GM12878 (cell line): ENCODE data around the gene STK4. TPM values are rescaled to one million over a fixed set of nuclear protein-coding genes. Genes with fewer than 3 reads are reported as not detected.

Experiments used
- ATAC-seq: fragments of 200-7000 bp; cut with Tn5 transposase; 3 replicates; pipeline ENCODE4 v1.9.1; 2020; ENCODE audit warnings: mild to moderate bottlenecking, moderate library complexity
- BruUV-seq: library from RNA; stranded (reverse); fragments of 400-500 nt; replicated peaks from 2 replicates; lab custom pipeline; 2021; lab: Mats Ljungman, UMichigan
- CTCF ChIA-PET: fragments of 300-600 bp; sonication (Branson Sonifier 250); formaldehyde crosslinking; extraction: SDS; loops from one replicate; lab custom pipeline; 2021; ENCODE audit warnings: inconsistent platforms; lab: Yijun Ruan, JAX
- POLR2A ChIA-PET: fragments of 350-600 bp; formaldehyde crosslinking; extraction: SDS; loops from one replicate; lab custom pipeline; 2021; ENCODE audit warnings: inconsistent platforms; lab: Charles Lee
- RAD21 ChIA-PET: fragments of 300-600 bp; sonication (Branson Sonifier 250); formaldehyde crosslinking; loops from one replicate; lab custom pipeline; 2023; ENCODE audit warnings: antibody characterized with exemption; ENCODE audit not compliant: unreplicated experiment; lab: Charles Lee
- SMC1A ChIA-PET: fragments of 300-600 bp; sonication (Branson Sonifier 250); formaldehyde crosslinking; loops from one replicate; lab custom pipeline; 2023; ENCODE audit not compliant: unreplicated experiment, uncharacterized antibody; lab: Charles Lee
- DNase-seq: peaks from one replicate; pipeline ENCODE4 v3.0.0-alpha.2; 2011; ENCODE audit warnings: low read depth, low spot score
- FAIRE-seq: peaks from 3 replicates; lab custom pipeline; 2011; peaks lifted over from hg19 to GRCh38; lab: Jason Lieb, UNC
- H2AFZ ChIP-seq: 2 replicates; pipeline ENCODE4 v1.6.0; 2011; ENCODE audit warnings: low read depth, low read length, control low read depth; ENCODE audit not compliant: control insufficient read depth
- H3K27ac ChIP-seq: 2 replicates; pipeline ENCODE4 v1.5.1; 2011; ENCODE audit warnings: control low read depth; ENCODE audit not compliant: control insufficient read depth, insufficient read depth
- H3K27me3 ChIP-seq, 2 experiments: replicated peaks in 1 of 2; 2 replicates each; pipeline versions ENCODE4 v1.6.0 to v1.6.1; 2011; ENCODE audit warnings: low read length in 1 of 2; ENCODE audit not compliant: control insufficient read depth in 2 of 2, insufficient read depth in 2 of 2
- H3K36me3 ChIP-seq, 2 experiments: 2 replicates each; pipeline ENCODE4 v1.5.1; 2011; ENCODE audit warnings: low read length in 1 of 2; ENCODE audit not compliant: control insufficient read depth in 2 of 2, insufficient read depth in 2 of 2
- H3K4me1 ChIP-seq: 2 replicates; pipeline ENCODE4 v1.6.1; 2011; ENCODE audit warnings: mild to moderate bottlenecking, low read length, moderate library complexity, mixed read lengths; ENCODE audit not compliant: control insufficient read depth, insufficient read depth
- H3K4me2 ChIP-seq: 2 replicates; pipeline ENCODE4 v1.6.0; 2011; ENCODE audit warnings: control low read depth; ENCODE audit not compliant: control insufficient read depth, insufficient read depth
- H3K4me3 ChIP-seq: fragments of 200-600 bp; sonication (generic); 2 replicates; pipeline ENCODE4 v1.5.1; 2016
- H3K79me2 ChIP-seq: 2 replicates; pipeline ENCODE4 v1.6.0; 2011; ENCODE audit warnings: low read length; ENCODE audit not compliant: control insufficient read depth, insufficient read depth
- H3K9ac ChIP-seq: 2 replicates; pipeline ENCODE4 v1.8.0; 2011; ENCODE audit warnings: low read length, control low read depth, mixed read lengths; ENCODE audit not compliant: control insufficient read depth, insufficient read depth
- H3K9me3 ChIP-seq: replicated peaks from 3 replicates; pipeline ENCODE4 v1.5.1; 2011; ENCODE audit warnings: mild to moderate bottlenecking, low read length; ENCODE audit not compliant: control insufficient read depth, insufficient read depth
- H4K20me1 ChIP-seq: 2 replicates; pipeline ENCODE4 v1.6.0; 2011; ENCODE audit not compliant: control insufficient read depth, insufficient read depth
- NFYA ChIP-seq: IDR thresholded peaks from 2 replicates; pipeline ENCODE4 v1.6.1; 2011; ENCODE audit warnings: low read depth, mild to moderate bottlenecking, low read length, improper control_type of control experiment, borderline replicate concordance
- NFYB ChIP-seq: IDR thresholded peaks from 2 replicates; pipeline ENCODE4 v1.6.1; 2011; ENCODE audit warnings: low read depth, mild to moderate bottlenecking, low read length, improper control_type of control experiment, moderate library complexity; ENCODE audit not compliant: insufficient read depth
- NR2C2 ChIP-seq: IDR thresholded peaks from 2 replicates; pipeline ENCODE4 v1.6.1; 2011; ENCODE audit warnings: borderline replicate concordance, low read depth; ENCODE audit not compliant: control insufficient read depth, insufficient read length
- SMARCA5 ChIP-seq: fragments of 450-650 bp; IDR thresholded peaks from 2 replicates; pipeline ENCODE4 v1.6.1; 2017; ENCODE audit warnings: mild to moderate bottlenecking
- WGBS: methylation state at CpG from one replicate; pipeline ENCODE4 v1.1.6; 2016; ENCODE audit warnings: low lambda C conversion rate; ENCODE audit not compliant: insufficient replicate concordance, insufficient coverage; ENCODE audit errors: missing lambda C conversion rate; 5-methylcytosine and 5-hydroxymethylcytosine counted together
- in situ Hi-C: fragments of 300-500 bp; cut with MboI; formaldehyde crosslinking; loops from 9 replicates; pipeline ENCODE4 v1.14.3; 2018; ENCODE audit warnings: mixed read lengths
- intact Hi-C: fragments of 100-400 bp; cut with micrococcal nuclease; formaldehyde crosslinking; loops from one replicate; pipeline ENCODE4 v1.14.2; 2022; ENCODE audit not compliant: unreplicated experiment
- polyA plus RNA-seq, 11 experiments: library from polyadenylated mRNA; depleted of rRNA in 4 of 11; unstranded in 6 of 11; stranded (reverse) in 5 of 11; fragments of >200 nt; fragmentation: Nextera tagmentation in 4 of 11; fragmentation: Illumina TruSeq in 1 of 11; extraction: Ambion mirVana in 4 of 11; extraction: Trizol in 1 of 11; gene quantifications; 1 replicate in 1 of 11; 2 replicates in 10 of 11; pipeline versions ENCODE4 v1.2.1 to v1.2.3, GENCODE V29; 2011 to 2016; ENCODE audit warnings: inconsistent platforms in 2 of 11, missing spikeins in 2 of 11, low read depth in 1 of 11
- total RNA-seq, 4 experiments: library from RNA; depleted of rRNA in 3 of 4; stranded (reverse); fragments of >200 nt in 3 of 4; fragmentation: Illumina TruSeq in 1 of 4; extraction: Trizol in 1 of 4; gene quantifications; 2 replicates each; pipeline versions ENCODE4 v1.2.1 to v1.2.3, GENCODE V29; 2013 to 2021
- TF ChIP-seq, protein P1 (sequence below): IDR thresholded peaks from 2 replicates; pipeline ENCODE4 v1.6.1; 2012; ENCODE audit warnings: low read depth, low read length, improper control_type of control experiment

Gene STK4
- total and polyA plus RNA-seq, 10 of the 15 experiments (the other 5 are each of a cell fraction or from before 2014, with no cell fraction given) = 24.0 to 135 (median 89.7) TPM

DNA sequence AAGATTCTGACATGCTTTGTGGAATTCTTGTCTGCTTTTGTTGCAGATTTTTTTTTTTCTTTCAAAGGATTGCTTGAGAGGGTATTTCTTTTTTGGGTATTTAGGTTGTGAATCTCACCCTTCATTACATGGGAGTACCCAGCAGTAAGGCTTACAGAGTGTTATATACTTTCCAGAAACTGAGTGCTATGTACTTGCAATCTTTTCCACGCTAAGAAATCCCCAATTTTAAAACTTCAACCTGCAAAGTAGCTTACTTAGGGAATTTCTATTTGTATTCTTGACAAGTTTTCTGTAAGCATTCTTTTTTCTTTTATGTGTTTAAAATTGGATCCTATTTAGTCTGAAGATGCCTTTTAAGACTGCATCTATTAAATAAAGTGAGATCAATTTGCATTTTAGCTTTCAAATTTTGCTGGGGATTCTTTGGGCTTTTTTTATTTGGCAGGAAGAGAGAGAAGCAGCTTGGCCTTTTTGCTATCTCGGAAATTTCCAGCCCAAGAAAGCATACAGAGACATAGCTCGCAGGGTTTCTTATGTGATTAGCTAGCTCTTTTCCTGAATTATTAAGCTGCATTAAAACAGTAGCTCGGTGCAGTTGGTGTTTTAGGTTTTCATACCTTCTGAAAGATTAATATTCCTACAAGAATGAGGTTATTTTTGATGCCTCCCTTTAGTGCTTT is 92.0 kb downstream of the STK4 start:
- DNase-seq = no peak
- peaks cover 6 to 18% of the 10 kb centered on the region in 2 experiments for H3K36me3 ChIP-seq
- no peak for TF ChIP-seq NFYB
- TF ChIP-seq NFYA = no peak
- no peak for TF ChIP-seq NR2C2
- TF ChIP-seq SMARCA5 = no peak
- TF ChIP-seq, protein P1, sequence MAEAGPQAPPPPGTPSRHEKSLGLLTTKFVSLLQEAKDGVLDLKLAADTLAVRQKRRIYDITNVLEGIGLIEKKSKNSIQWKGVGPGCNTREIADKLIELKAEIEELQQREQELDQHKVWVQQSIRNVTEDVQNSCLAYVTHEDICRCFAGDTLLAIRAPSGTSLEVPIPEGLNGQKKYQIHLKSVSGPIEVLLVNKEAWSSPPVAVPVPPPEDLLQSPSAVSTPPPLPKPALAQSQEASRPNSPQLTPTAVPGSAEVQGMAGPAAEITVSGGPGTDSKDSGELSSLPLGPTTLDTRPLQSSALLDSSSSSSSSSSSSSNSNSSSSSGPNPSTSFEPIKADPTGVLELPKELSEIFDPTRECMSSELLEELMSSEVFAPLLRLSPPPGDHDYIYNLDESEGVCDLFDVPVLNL = no peak
- BruUV-seq = no TSS peak
- in situ Hi-C loops = no loop called here
- ChIA-PET SMC1A (interaction anchor here (0.9 to 1.0 kb wide), 3 partner anchors 7 to 14 kb away, joined by 3 to 5 read pairs (median 4); no protein-coding TSS in a partner anchor), POLR2A (interaction anchor here (0.7 to 1.4 kb wide), 2 partner anchors 13 to 77 kb away, joined by 3 to 4 read pairs; no protein-coding TSS in a partner anchor), RAD21 (no interaction called here), CTCF (interaction anchor here (0.6 to 1.5 kb wide), 7 partner anchors 9 to 236 kb away, joined by 3 to 6 read pairs (median 3); no protein-coding TSS in a partner anchor)
- no peak for FAIRE-seq
- H3K4me3 ChIP-seq = no peak overlapping the region
- no peak overlapping the region for H3K27ac ChIP-seq
- H3K79me2 ChIP-seq = peaks cover 10% of the 10 kb centered on the region
- no peak for ATAC-seq
- H4K20me1 ChIP-seq = no peaks in the 10 kb centered on the region; the same call in 1 of the 2 replicates
- H2AFZ ChIP-seq = no peak overlapping the region
- no peak overlapping the region for H3K4me2 ChIP-seq
- no peaks in the 10 kb centered on the region for H3K9me3 ChIP-seq
- no peak overlapping the region for H3K9ac ChIP-seq
- intact Hi-C loops = no loop called here
- H3K4me1 ChIP-seq = peaks cover 15% of the 10 kb centered on the region
- WGBS = 64% methylated on average over 4 of the region's 4 CpGs
- H3K27me3 ChIP-seq = no peaks in the 10 kb centered on the region
